ENCODE data around the gene FAM83F. TPM values are rescaled to one million over a fixed set of nuclear protein-coding genes. Genes with fewer than 3 reads are reported as not detected.

Gene FAM83F
- polyA plus RNA-seq, 4 donors, result 8.5 to 19.9 (median 14.0) TPM

DNA sequence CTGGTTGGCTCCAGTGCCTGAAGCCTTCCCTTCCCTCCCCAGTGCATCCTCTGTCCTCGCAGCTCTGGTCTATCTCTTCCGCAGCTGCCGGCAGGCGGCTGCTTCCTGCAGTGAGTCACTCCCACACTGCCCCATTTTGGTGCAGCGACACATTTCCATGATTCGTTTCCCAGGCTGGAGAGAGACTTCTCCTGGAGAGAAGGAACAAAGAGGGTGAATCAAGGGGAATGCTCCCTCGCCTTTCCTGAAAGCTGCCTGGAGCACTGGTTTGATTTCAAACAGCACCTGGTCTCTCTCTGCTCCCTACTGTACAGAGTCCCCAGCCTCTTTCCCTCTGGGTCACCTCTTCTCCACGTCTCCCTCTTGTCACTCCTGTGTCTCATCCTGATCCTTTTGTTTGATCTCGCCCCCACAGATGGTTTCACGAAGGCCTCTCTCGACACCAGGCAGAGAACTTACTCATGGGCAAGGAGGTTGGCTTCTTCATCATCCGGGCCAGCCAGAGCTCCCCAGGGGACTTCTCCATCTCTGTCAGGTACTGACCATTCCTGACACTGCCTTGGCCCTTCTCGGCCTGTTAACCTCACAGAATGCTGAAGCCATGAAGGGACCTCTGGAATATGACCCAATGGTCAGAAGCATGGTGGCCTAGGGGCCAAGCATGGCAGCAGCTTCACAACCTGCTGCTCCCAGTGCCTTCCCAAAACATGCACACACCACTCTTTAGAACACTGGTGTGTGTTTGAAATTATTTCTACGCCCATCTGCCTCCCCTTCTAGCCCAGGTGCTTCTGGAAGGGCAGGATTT is 34.9 kb upstream of the FAM83F start, which contains the start of gene TMA7B:
TSS of gene TMA7B (plus strand) at position 758 of the 808 bp plus-strand sequence. CDS start 3,978 bp downstream, outside the sequence.
- FAIRE-seq, result no peak
- peak within 1 kb of the TSS in 2 of 3 donors; percentile 21 to 80 for H3K27ac ChIP-seq (ENCODE audit: low read depth in 1 of 3, low read length in 2 of 3)

GRCh38 chr22:39960791-39961746 is 33.7 kb upstream of the FAM83F start:
- Histone ChIP-seq H3K9me3 (ENCODE audit: control insufficient read depth in 2 of 2, insufficient read depth in 1 of 2, low read depth in 1 of 2, low read length in 1 of 2) (no peaks in the 10 kb centered on the region), H3K4me1 (ENCODE audit: control insufficient read depth in 3 of 3, insufficient read depth in 2 of 3, low read depth in 1 of 3, low read length in 2 of 3) (peaks cover 0 to 15% (median 0%) of the 10 kb centered on the region in 3 donors), H3K27ac (ENCODE audit: low read depth in 1 of 3, low read length in 2 of 3) (peak overlapping the region in 2 of 3 donors; percentile 21 to 80), H3K36me3 (ENCODE audit: control insufficient read depth in 3 of 3, insufficient read depth in 2 of 3, low read depth in 1 of 3, low read length in 3 of 3) (no peaks in the 10 kb centered on the region), H3K4me3 (ENCODE audit: low read depth in 1 of 3, low read length in 3 of 3) (no peak overlapping the region), H3K27me3 (ENCODE audit: control insufficient read depth in 3 of 3, insufficient read depth in 3 of 3, low read length in 3 of 3) (no peaks in the 10 kb centered on the region)
- 72 to 83% (median 72%) methylated on average over 13 of the region's 13 CpGs for WGBS, 3 donors
- peak in 1 of 2 donors; percentile 64 for DNase-seq
- FAIRE-seq, result no peak

More for the DNA sequence above, 34.9 kb upstream of the FAM83F start, which contains the start of gene TMA7B:
- Histone ChIP-seq H3K4me1 (ENCODE audit: control insufficient read depth in 3 of 3, insufficient read depth in 2 of 3, low read depth in 1 of 3, low read length in 2 of 3) (peaks cover 0 to 13% (median 0%) of the 10 kb centered on the region in 3 donors), H3K9me3 (ENCODE audit: control insufficient read depth in 2 of 2, insufficient read depth in 1 of 2, low read depth in 1 of 2, low read length in 1 of 2) (no peaks in the 10 kb centered on the region), H3K36me3 (ENCODE audit: control insufficient read depth in 3 of 3, insufficient read depth in 2 of 3, low read depth in 1 of 3, low read length in 3 of 3) (no peaks in the 10 kb centered on the region), H3K4me3 (ENCODE audit: low read depth in 1 of 3, low read length in 3 of 3) (no peak within 1 kb of the TSS), H3K27me3 (ENCODE audit: control insufficient read depth in 3 of 3, insufficient read depth in 3 of 3, low read length in 3 of 3) (no peaks in the 10 kb centered on the region)
- DNase-seq, result peak; percentile 28 to 42
- WGBS, 3 donors, result 55 to 60% (median 58%) methylated on average over 14 of the region's 14 CpGs

- peaks cover 0 to 25% (median 0%) of the 10 kb centered on the region in 3 donors for H3K4me1 ChIP-seq (ENCODE audit: control insufficient read depth in 3 of 3, insufficient read depth in 2 of 3, low read depth in 1 of 3, low read length in 2 of 3)
- no peaks in the 10 kb centered on the region for H3K27me3 ChIP-seq (ENCODE audit: control insufficient read depth in 3 of 3, insufficient read depth in 3 of 3, low read length in 3 of 3)
- FAIRE-seq (no peak), DNase-seq (no peak)
- no peaks in the 10 kb centered on the region for H3K9me3 ChIP-seq (ENCODE audit: control insufficient read depth in 2 of 2, insufficient read depth in 1 of 2, low read depth in 1 of 2, low read length in 1 of 2)
- H3K36me3 ChIP-seq (ENCODE audit: control insufficient read depth in 3 of 3, insufficient read depth in 2 of 3, low read depth in 1 of 3, low read length in 3 of 3), result no peaks in the 10 kb centered on the region
- WGBS, 3 donors, result 91 to 92% (median 92%) methylated on average over 9 of the region's 9 CpGs
- H3K4me3 ChIP-seq (ENCODE audit: low read depth in 1 of 3, low read length in 3 of 3), result no peak overlapping the region
- no peak overlapping the region for H3K27ac ChIP-seq (ENCODE audit: low read depth in 1 of 3, low read length in 2 of 3)
Measured at GRCh38 chr22:39962071-39962470, 32.7 kb upstream of the FAM83F start.

DNA sequence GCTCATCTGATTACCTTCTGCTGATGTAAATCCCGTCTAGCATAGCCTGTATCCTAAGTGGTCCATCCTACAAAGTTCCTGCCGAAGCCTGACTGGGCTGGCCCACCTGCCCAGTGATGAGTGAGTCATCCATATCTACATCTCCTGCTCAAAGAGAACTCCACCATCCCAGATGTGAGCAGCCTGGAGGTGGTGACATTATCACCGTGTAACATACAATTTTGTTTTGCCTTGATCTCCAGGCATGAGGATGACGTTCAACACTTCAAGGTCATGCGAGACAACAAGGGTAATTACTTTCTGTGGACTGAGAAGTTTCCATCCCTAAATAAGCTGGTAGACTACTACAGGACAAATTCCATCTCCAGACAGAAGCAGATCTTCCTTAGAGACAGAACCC is 29.0 kb upstream of the FAM83F start:
- no peak overlapping the region for H3K27ac ChIP-seq (ENCODE audit: low read depth in 1 of 3, low read length in 2 of 3)
- H3K4me3 ChIP-seq (ENCODE audit: low read depth in 1 of 3, low read length in 3 of 3), result no peak overlapping the region
- peaks cover 0 to 26% (median 0%) of the 10 kb centered on the region in 3 donors for H3K4me1 ChIP-seq (ENCODE audit: control insufficient read depth in 3 of 3, insufficient read depth in 2 of 3, low read depth in 1 of 3, low read length in 2 of 3)
- no peaks in the 10 kb centered on the region for H3K36me3 ChIP-seq (ENCODE audit: control insufficient read depth in 3 of 3, insufficient read depth in 2 of 3, low read depth in 1 of 3, low read length in 3 of 3)
- H3K9me3 ChIP-seq (ENCODE audit: control insufficient read depth in 2 of 2, insufficient read depth in 1 of 2, low read depth in 1 of 2, low read length in 1 of 2), result no peaks in the 10 kb centered on the region
- 64 to 79% (median 75%) methylated on average over 5 of the region's 5 CpGs for WGBS, 3 donors
- no peak for DNase-seq
- FAIRE-seq, result no peak
- peaks cover 0 to 2% (median 0%) of the 10 kb centered on the region in 3 donors for H3K27me3 ChIP-seq (ENCODE audit: control insufficient read depth in 3 of 3, insufficient read depth in 3 of 3, low read length in 3 of 3)

- H3K4me3 ChIP-seq (ENCODE audit: low read depth in 1 of 3, low read length in 3 of 3), result no peak overlapping the region
- DNase-seq (peak in 1 of 2 donors; percentile 65), FAIRE-seq (no peak)
- peak overlapping the region in 1 of 3 donors; percentile 38 for H3K27ac ChIP-seq (ENCODE audit: low read depth in 1 of 3, low read length in 2 of 3)
- peaks cover 0 to 2% (median 2%) of the 10 kb centered on the region in 3 donors for H3K27me3 ChIP-seq (ENCODE audit: control insufficient read depth in 3 of 3, insufficient read depth in 3 of 3, low read length in 3 of 3)
- no peaks in the 10 kb centered on the region for H3K9me3 ChIP-seq (ENCODE audit: control insufficient read depth in 2 of 2, insufficient read depth in 1 of 2, low read depth in 1 of 2, low read length in 1 of 2)
- H3K4me1 ChIP-seq (ENCODE audit: control insufficient read depth in 3 of 3, insufficient read depth in 2 of 3, low read depth in 1 of 3, low read length in 2 of 3), result peaks cover 0 to 26% (median 0%) of the 10 kb centered on the region in 3 donors
- H3K36me3 ChIP-seq (ENCODE audit: control insufficient read depth in 3 of 3, insufficient read depth in 2 of 3, low read depth in 1 of 3, low read length in 3 of 3), result no peaks in the 10 kb centered on the region
- 79 to 90% (median 90%) methylated on average over 2 of the region's 2 CpGs for WGBS, 3 donors
Measured at GRCh38 chr22:39966470-39966869, 28.3 kb upstream of the FAM83F start.

- Histone ChIP-seq H3K4me1 (ENCODE audit: control insufficient read depth in 3 of 3, insufficient read depth in 2 of 3, low read depth in 1 of 3, low read length in 2 of 3) (peaks cover 0 to 26% (median 0%) of the 10 kb centered on the region in 3 donors), H3K27ac (ENCODE audit: low read depth in 1 of 3, low read length in 2 of 3) (peak overlapping the region in 1 of 3 donors; percentile 38), H3K9me3 (ENCODE audit: control insufficient read depth in 2 of 2, insufficient read depth in 1 of 2, low read depth in 1 of 2, low read length in 1 of 2) (no peaks in the 10 kb centered on the region), H3K4me3 (ENCODE audit: low read depth in 1 of 3, low read length in 3 of 3) (no peak overlapping the region), H3K36me3 (ENCODE audit: control insufficient read depth in 3 of 3, insufficient read depth in 2 of 3, low read depth in 1 of 3, low read length in 3 of 3) (no peaks in the 10 kb centered on the region), H3K27me3 (ENCODE audit: control insufficient read depth in 3 of 3, insufficient read depth in 3 of 3, low read length in 3 of 3) (peaks cover 0 to 4% (median 2%) of the 10 kb centered on the region in 3 donors)
- FAIRE-seq (no peak), DNase-seq (peak in 1 of 2 donors; percentile 80)
- 36 to 71% (median 46%) methylated on average over 9 of the region's 9 CpGs for WGBS, 3 donors
Measured at GRCh38 chr22:39967103-39967829, 27.5 kb upstream of the FAM83F start.

DNA sequence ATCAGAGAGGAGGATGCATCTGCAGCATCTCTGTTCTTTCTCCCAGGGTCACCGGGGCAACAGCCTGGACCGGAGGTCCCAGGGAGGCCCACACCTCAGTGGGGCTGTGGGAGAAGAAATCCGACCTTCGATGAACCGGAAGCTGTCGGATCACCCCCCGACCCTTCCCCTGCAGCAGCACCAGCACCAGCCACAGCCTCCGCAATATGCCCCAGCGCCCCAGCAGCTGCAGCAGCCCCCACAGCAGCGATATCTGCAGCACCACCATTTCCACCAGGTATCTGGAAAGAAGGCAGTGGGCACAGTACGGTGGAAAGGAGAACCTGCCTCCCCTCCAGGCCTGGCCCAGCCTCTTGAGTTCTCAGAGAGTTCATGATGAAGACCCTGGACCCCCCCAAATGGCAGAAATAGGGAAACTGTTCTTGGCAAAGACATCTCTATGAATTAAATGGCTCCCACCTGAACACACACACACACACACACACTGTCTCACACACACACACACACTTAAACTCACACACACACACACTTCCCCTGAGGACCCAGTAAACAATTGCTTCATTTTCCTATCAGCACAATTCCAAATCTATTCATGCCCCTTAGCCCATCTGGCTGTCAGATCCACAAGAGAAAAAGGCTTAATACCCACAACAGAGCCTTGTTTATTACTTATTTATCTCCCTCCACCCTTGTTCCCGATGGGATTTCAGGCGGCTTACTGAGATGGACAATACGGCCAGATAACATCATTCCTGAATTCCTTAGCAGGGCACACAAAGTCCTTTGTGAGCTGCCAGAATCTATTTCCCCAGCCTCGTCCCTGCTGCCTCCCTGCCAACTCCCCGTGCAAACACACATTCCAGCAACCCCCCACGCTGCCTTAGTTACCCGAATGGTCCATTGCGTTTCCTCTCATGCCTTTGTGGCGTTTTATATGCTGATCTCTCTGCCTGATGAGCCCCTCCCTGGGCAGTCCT is 26.5 kb upstream of the FAM83F start:
- no peak for FAIRE-seq

More for the DNA sequence above, 26.5 kb upstream of the FAM83F start:
- no peaks in the 10 kb centered on the region for H3K36me3 ChIP-seq (ENCODE audit: control insufficient read depth in 3 of 3, insufficient read depth in 2 of 3, low read depth in 1 of 3, low read length in 3 of 3)
- H3K4me1 ChIP-seq (ENCODE audit: control insufficient read depth in 3 of 3, insufficient read depth in 2 of 3, low read depth in 1 of 3, low read length in 2 of 3), result peaks cover 0 to 26% (median 0%) of the 10 kb centered on the region in 3 donors
- DNase-seq, result no peak
- H3K9me3 ChIP-seq (ENCODE audit: control insufficient read depth in 2 of 2, insufficient read depth in 1 of 2, low read depth in 1 of 2, low read length in 1 of 2), result no peaks in the 10 kb centered on the region
- whole genome bisulfite sequencing, 3 donors, result 67 to 77% (median 72%) methylated on average over 20 of the region's 20 CpGs
- no peak overlapping the region for H3K27ac ChIP-seq (ENCODE audit: low read depth in 1 of 3, low read length in 2 of 3)
- peaks cover 0 to 6% (median 2%) of the 10 kb centered on the region in 3 donors for H3K27me3 ChIP-seq (ENCODE audit: control insufficient read depth in 3 of 3, insufficient read depth in 3 of 3, low read length in 3 of 3)
- no peak overlapping the region for H3K4me3 ChIP-seq (ENCODE audit: low read depth in 1 of 3, low read length in 3 of 3)

Measured in small intestine (tissue), 7 donors.